NCI-H2107 treated with DMSO at 0.1 percent for 48 hours (cell line): ENCODE results near the gene WEE2.
"Not testable (repeated sequence)": the region's sequence is repeated elsewhere in the genome, so short reads cannot be mapped to it uniquely, and the experiment has no call there.

ENCODE experiments used
- DNase-seq: peaks from one replicate; lab custom pipeline; 2025; ENCODE audit not compliant: unreplicated experiment; lab: John Stamatoyannopoulos, UW

WEE2 gene

GRCh38 chr7:141770083-141770583, 62.0 kb downstream of the WEE2 start:
- not testable (repeated sequence) for DNase-seq

DNA sequence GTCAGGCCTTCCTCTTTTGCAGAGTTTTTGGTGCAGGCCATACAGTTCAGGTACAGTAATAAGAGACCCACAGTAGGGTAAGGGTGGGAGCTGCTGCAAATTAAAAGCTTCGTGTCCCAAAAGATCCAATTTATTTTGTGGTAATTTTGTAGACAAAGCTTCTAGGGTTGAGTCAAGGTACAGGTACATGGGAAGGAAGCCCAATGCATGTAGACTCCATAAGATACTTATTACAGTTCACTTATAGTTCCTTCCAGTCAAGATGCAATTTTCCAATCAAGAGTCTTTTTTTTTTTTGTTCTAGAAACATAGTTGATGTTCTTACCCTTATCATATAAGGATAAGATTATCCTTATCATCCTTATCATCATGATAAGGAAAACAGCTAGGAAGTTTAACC, 68.2 kb downstream of the WEE2 start, which contains the start of gene TAS2R4:
TAS2R4 (plus strand) TSS at position 301 of the 400 bp plus-strand sequence. CDS start 1,815 bp downstream, outside the sequence.
- no peak for DNase-seq
